ENCODE results near the gene TBRG4.
A peak's percentile ranks its signal among the peaks of the same experiment; 100 is the strongest.

The TBRG4 gene

DNA sequence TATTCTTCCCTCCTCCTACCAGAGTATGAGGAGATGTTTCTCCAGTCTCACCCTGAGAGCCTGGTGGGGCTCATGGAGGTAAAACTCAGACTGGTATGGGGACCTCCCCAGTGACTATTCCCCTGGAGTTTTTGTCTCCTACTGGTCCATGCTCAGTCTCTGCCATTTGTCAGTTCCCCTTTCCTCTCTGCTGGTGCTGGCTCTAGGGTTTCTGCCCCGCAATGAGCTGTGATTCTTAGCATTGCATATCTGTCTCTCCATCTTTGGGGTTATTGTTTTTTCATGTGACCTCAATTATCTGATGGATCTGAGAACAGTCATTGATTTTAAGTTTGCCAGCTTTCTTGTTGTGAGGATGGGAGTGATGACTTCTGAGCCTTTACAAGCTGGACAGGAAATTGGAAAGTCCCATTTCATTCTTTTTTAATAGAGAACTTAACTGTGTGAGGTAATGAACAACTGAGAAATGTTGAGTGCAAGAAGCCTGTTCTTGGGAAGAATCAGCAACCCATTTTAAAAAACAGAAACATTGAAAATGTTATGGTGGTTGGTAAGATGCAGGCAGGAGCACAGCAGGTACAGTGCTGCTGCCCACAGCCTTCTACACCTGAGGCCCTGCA lies 49.6 kb downstream of the TBRG4 start:
- DNase-seq: no peak
- no peak overlapping the region for H2AK5ac ChIP-seq (ENCODE audit: low read length, severe bottlenecking)
- peaks cover 52% of the 10 kb centered on the region for H3K79me1 ChIP-seq (replicated peaks; ENCODE audit: low read length, poor library complexity, severe bottlenecking)
- no peaks in the 10 kb centered on the region for H3K9me3 ChIP-seq (ENCODE audit: control insufficient read depth, low read length)
- no peak overlapping the region for H3K4me2 ChIP-seq (ENCODE audit: low read length, poor library complexity, severe bottlenecking)
- H3K4ac ChIP-seq (ENCODE audit: low read depth in 1 of 2, low read length in 2 of 2): no peak overlapping the region
- no peak overlapping the region for H3K27ac ChIP-seq (ENCODE audit: low read length, poor library complexity, severe bottlenecking)
- H3K14ac ChIP-seq (ENCODE audit: low read length in 2 of 2): no peak overlapping the region
- no peak overlapping the region for H4K8ac ChIP-seq (ENCODE audit: low read length)
- WGBS: 100% methylated on average over 1 of the region's 1 CpG
- H3K4me1 ChIP-seq (ENCODE audit: control insufficient read depth, insufficient read depth, low read depth, low read length): no peaks in the 10 kb centered on the region
- H3K23ac ChIP-seq (ENCODE audit: low read length in 2 of 2): no peak overlapping the region
- no peak overlapping the region for H3K9ac ChIP-seq (ENCODE audit: low read length)
- no peak overlapping the region for H2AFZ ChIP-seq (ENCODE audit: low read depth, low read length)
- H2BK12ac ChIP-seq (ENCODE audit: low read length in 2 of 2): no peak overlapping the region
- H3K36me3 ChIP-seq (ENCODE audit: control insufficient read depth in 1 of 2, insufficient read depth in 2 of 2, low read depth in 1 of 2, low read length in 2 of 2): peaks cover 27 to 32% of the 10 kb centered on the region in 2 experiments
- H2BK15ac ChIP-seq (ENCODE audit: low read depth, poor library complexity, severe bottlenecking): no peak overlapping the region
- no peaks in the 10 kb centered on the region for H3K27me3 ChIP-seq (ENCODE audit: control insufficient read depth in 1 of 2, insufficient read depth in 1 of 2, low read length in 2 of 2)
- no peak overlapping the region for H3K4me3 ChIP-seq (ENCODE audit: insufficient read depth in 1 of 2, low read depth in 1 of 2, low read length in 2 of 2)
- no peak overlapping the region for H2BK5ac ChIP-seq (ENCODE audit: low read depth, low read length, poor library complexity, severe bottlenecking)
- no peak overlapping the region for H3K18ac ChIP-seq (ENCODE audit: low read depth in 1 of 2, low read length in 2 of 2)
- H2BK120ac ChIP-seq (ENCODE audit: low read depth, low read length): no peak overlapping the region
- H4K91ac ChIP-seq (ENCODE audit: low read length): no peak overlapping the region

DNA sequence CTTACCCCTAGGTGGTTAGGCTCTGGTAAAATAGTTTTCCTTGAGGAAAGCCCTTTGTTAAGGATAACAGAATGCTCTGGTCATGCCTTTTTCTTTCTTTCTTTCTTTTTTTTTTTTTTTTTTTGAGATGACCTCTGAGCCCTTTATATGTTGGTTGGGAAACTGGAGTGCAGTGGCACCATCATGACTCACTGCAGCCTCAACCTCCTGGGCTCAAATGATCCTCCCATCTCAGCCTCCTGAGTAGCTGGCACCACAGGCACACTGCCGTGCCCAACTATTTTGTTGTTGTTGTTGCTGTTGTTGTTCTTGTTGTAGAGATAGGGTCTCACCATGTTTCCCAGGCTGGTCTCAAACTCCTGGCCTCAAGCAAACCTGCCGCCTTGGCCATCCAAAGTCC lies 50.1 kb downstream of the TBRG4 start:
- no peak overlapping the region for H3K4ac ChIP-seq (ENCODE audit: low read depth in 1 of 2, low read length in 2 of 2)
- no peak overlapping the region for H2AFZ ChIP-seq (ENCODE audit: low read depth, low read length)
- no peak overlapping the region for H4K8ac ChIP-seq (ENCODE audit: low read length)
- no peak overlapping the region for H3K14ac ChIP-seq (ENCODE audit: low read length in 2 of 2)
- no peak overlapping the region for H3K9ac ChIP-seq (ENCODE audit: low read length)
- H3K4me3 ChIP-seq (ENCODE audit: insufficient read depth in 1 of 2, low read depth in 1 of 2, low read length in 2 of 2): no peak overlapping the region
- peaks cover 25 to 29% of the 10 kb centered on the region in 2 experiments for H3K36me3 ChIP-seq (ENCODE audit: control insufficient read depth in 1 of 2, insufficient read depth in 2 of 2, low read depth in 1 of 2, low read length in 2 of 2)
- no peak overlapping the region for H3K23ac ChIP-seq (ENCODE audit: low read length in 2 of 2)
- no peaks in the 10 kb centered on the region for H3K9me3 ChIP-seq (ENCODE audit: control insufficient read depth, low read length)
- WGBS: 100% methylated on average over 1 of the region's 2 CpGs
- H2BK12ac ChIP-seq (ENCODE audit: low read length in 2 of 2): no peak overlapping the region
- H3K4me2 ChIP-seq (ENCODE audit: low read length, poor library complexity, severe bottlenecking): no peak overlapping the region
- DNase-seq: no peak
- H3K18ac ChIP-seq (ENCODE audit: low read depth in 1 of 2, low read length in 2 of 2): no peak overlapping the region
- no peak overlapping the region for H4K91ac ChIP-seq (ENCODE audit: low read length)
- H3K4me1 ChIP-seq (ENCODE audit: control insufficient read depth, insufficient read depth, low read depth, low read length): no peaks in the 10 kb centered on the region
- no peak overlapping the region for H3K27ac ChIP-seq (ENCODE audit: low read length, poor library complexity, severe bottlenecking)
- peaks cover 49% of the 10 kb centered on the region for H3K79me1 ChIP-seq (replicated peaks; ENCODE audit: low read length, poor library complexity, severe bottlenecking)
- no peaks in the 10 kb centered on the region for H3K27me3 ChIP-seq (ENCODE audit: control insufficient read depth in 1 of 2, insufficient read depth in 1 of 2, low read length in 2 of 2)
- H2BK120ac ChIP-seq (ENCODE audit: low read depth, low read length): no peak overlapping the region
- no peak overlapping the region for H2BK5ac ChIP-seq (ENCODE audit: low read depth, low read length, poor library complexity, severe bottlenecking)
- no peak overlapping the region for H2AK5ac ChIP-seq (ENCODE audit: low read length, severe bottlenecking)
- H2BK15ac ChIP-seq (ENCODE audit: low read depth, poor library complexity, severe bottlenecking): no peak overlapping the region

DNA sequence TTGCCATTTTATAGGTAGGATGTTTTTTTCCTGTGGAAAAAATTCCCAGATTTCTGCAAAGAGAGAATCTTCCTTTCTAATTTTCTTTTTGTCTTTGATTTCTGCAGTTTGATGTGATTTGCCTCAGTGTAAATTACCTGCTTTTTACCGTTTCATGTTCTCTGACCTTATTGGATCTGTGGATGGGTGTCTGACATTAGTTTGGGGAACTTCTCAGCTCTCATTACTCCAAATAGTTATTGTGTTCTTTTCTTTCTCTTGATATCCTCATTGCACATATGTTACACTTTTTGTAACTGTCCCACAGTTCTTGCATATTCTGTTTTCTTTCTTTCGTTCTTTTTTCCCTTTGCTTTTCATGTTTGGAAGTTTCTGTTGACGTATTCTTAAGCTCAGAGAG lies 51.2 kb downstream of the TBRG4 start:
- Histone ChIP-seq H4K8ac (ENCODE audit: low read length) (no peak overlapping the region), H3K4me3 (ENCODE audit: insufficient read depth in 1 of 2, low read depth in 1 of 2, low read length in 2 of 2) (no peak overlapping the region), H2BK15ac (ENCODE audit: low read depth, poor library complexity, severe bottlenecking) (no peak overlapping the region), H3K4me1 (ENCODE audit: control insufficient read depth, insufficient read depth, low read depth, low read length) (no peaks in the 10 kb centered on the region), H2BK12ac (ENCODE audit: low read length in 2 of 2) (no peak overlapping the region), H3K79me1 (replicated peaks; ENCODE audit: low read length, poor library complexity, severe bottlenecking) (peaks cover 46% of the 10 kb centered on the region), H3K9ac (ENCODE audit: low read length) (no peak overlapping the region), H2AK5ac (ENCODE audit: low read length, severe bottlenecking) (no peak overlapping the region), H2BK120ac (ENCODE audit: low read depth, low read length) (no peak overlapping the region), H3K9me3 (ENCODE audit: control insufficient read depth, low read length) (no peaks in the 10 kb centered on the region), H2AFZ (ENCODE audit: low read depth, low read length) (no peak overlapping the region), H4K91ac (ENCODE audit: low read length) (no peak overlapping the region), H3K18ac (ENCODE audit: low read depth in 1 of 2, low read length in 2 of 2) (no peak overlapping the region), H2BK5ac (ENCODE audit: low read depth, low read length, poor library complexity, severe bottlenecking) (no peak overlapping the region), H3K4me2 (ENCODE audit: low read length, poor library complexity, severe bottlenecking) (no peak overlapping the region), H3K27me3 (ENCODE audit: control insufficient read depth in 1 of 2, insufficient read depth in 1 of 2, low read length in 2 of 2) (no peaks in the 10 kb centered on the region), H3K36me3 (ENCODE audit: control insufficient read depth in 1 of 2, insufficient read depth in 2 of 2, low read depth in 1 of 2, low read length in 2 of 2) (peaks cover 17 to 21% of the 10 kb centered on the region in 2 experiments), H3K23ac (ENCODE audit: low read length in 2 of 2) (no peak overlapping the region), H3K14ac (ENCODE audit: low read length in 2 of 2) (no peak overlapping the region), H3K4ac (ENCODE audit: low read depth in 1 of 2, low read length in 2 of 2) (no peak overlapping the region), H3K27ac (ENCODE audit: low read length, poor library complexity, severe bottlenecking) (no peak overlapping the region)
- WGBS: 100% methylated on average over 3 of the region's 3 CpGs
- DNase-seq: no peak

DNA sequence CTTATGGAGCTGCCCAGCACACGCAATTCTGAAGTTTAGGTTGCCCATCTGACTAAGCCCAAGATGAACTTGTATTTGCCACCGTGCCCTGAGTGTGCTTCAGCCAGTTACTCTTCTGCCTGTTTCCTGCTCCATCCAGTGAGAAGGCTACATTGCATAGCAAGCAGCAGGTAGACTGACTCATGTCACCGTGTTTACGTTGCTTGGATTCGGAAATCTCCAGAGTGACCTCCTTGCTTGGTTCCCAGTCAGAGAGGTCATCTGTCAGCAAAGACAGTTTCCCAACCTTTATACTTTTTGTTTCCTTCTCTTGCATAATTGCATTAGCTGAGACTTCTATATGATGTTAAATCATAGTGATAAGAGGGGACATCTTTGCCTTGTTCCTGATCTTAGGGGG lies 53.6 kb downstream of the TBRG4 start:
- Histone ChIP-seq H2AFZ (ENCODE audit: low read depth, low read length) (no peak overlapping the region), H3K27ac (ENCODE audit: low read length, poor library complexity, severe bottlenecking) (no peak overlapping the region), H3K79me1 (replicated peaks; ENCODE audit: low read length, poor library complexity, severe bottlenecking) (peaks cover 41% of the 10 kb centered on the region), H3K4me3 (ENCODE audit: insufficient read depth in 1 of 2, low read depth in 1 of 2, low read length in 2 of 2) (no peak overlapping the region), H3K4me2 (ENCODE audit: low read length, poor library complexity, severe bottlenecking) (no peak overlapping the region), H2BK12ac (ENCODE audit: low read length in 2 of 2) (no peak overlapping the region), H3K9me3 (ENCODE audit: control insufficient read depth, low read length) (no peaks in the 10 kb centered on the region), H2BK15ac (ENCODE audit: low read depth, poor library complexity, severe bottlenecking) (no peak overlapping the region), H3K9ac (ENCODE audit: low read length) (no peak overlapping the region), H2BK120ac (ENCODE audit: low read depth, low read length) (no peak overlapping the region), H3K4ac (ENCODE audit: low read depth in 1 of 2, low read length in 2 of 2) (no peak overlapping the region), H3K36me3 (ENCODE audit: control insufficient read depth in 1 of 2, insufficient read depth in 2 of 2, low read depth in 1 of 2, low read length in 2 of 2) (peaks cover 11 to 13% of the 10 kb centered on the region in 2 experiments), H3K4me1 (ENCODE audit: control insufficient read depth, insufficient read depth, low read depth, low read length) (peaks cover 2% of the 10 kb centered on the region), H3K23ac (ENCODE audit: low read length in 2 of 2) (no peak overlapping the region), H2BK5ac (ENCODE audit: low read depth, low read length, poor library complexity, severe bottlenecking) (no peak overlapping the region), H3K27me3 (ENCODE audit: control insufficient read depth in 1 of 2, insufficient read depth in 1 of 2, low read length in 2 of 2) (no peaks in the 10 kb centered on the region), H2AK5ac (ENCODE audit: low read length, severe bottlenecking) (no peak overlapping the region), H3K14ac (ENCODE audit: low read length in 2 of 2) (no peak overlapping the region), H4K91ac (ENCODE audit: low read length) (no peak overlapping the region), H4K8ac (ENCODE audit: low read length) (no peak overlapping the region), H3K18ac (ENCODE audit: low read depth in 1 of 2, low read length in 2 of 2) (no peak overlapping the region)
- WGBS: 98% methylated on average over 5 of the region's 5 CpGs
- DNase-seq: peak; percentile 15
